NOMO-1 (cell line): ENCODE data around the gene CRMP1.

Experiments used
- DNase-seq, 2 experiments: peaks; one replicate each; lab custom pipeline; 2025; ENCODE audit not compliant: unreplicated experiment in 2 of 2; lab: John Stamatoyannopoulos, UW

The CRMP1 gene

DNA sequence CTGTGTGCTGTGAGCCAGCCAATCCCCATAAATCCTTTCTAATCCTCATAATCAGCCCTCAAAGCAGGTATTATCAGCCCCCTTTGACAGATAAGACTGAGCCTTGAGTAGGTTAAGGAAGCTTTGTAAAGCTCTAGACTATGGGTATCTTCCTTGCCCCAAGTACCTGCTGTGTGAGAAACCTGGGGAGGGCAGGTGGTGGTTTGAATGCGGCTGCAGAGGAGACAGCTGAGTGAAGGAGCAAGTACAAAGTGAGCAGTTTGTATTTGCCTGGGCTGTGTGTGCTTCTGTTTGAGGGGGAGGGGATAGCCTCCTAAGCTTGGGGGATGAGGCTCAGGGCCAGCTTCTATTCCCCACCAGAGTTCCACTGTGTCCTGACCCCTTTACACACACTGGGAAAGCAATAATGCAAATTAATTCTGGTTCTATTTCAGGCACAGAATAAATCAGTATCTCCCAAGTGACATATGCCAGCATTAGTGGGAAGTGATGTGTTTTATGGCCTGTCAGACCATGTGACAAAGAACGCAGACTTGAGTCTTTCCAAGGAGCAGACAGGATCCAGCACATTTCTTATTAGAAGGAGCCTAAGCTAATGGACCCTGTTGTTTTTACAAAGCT is 118.4 kb downstream of the CRMP1 start:
- no peak for DNase-seq

DNA sequence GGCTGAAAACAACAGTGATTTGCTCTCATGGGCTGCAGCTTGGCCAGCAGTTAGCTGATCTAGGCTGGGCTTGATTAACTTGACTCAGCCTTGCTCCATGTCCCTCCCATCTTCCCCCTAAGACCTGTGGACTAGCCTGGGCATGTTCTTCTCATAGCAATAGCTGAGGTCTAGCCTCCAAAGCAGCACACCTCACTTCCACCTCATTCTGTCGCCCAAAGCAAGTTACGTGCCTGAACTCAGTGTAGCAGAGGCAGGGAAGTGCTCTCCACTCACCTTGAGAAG is 119.7 kb downstream of the CRMP1 start:
- DNase-seq = no peak

DNA sequence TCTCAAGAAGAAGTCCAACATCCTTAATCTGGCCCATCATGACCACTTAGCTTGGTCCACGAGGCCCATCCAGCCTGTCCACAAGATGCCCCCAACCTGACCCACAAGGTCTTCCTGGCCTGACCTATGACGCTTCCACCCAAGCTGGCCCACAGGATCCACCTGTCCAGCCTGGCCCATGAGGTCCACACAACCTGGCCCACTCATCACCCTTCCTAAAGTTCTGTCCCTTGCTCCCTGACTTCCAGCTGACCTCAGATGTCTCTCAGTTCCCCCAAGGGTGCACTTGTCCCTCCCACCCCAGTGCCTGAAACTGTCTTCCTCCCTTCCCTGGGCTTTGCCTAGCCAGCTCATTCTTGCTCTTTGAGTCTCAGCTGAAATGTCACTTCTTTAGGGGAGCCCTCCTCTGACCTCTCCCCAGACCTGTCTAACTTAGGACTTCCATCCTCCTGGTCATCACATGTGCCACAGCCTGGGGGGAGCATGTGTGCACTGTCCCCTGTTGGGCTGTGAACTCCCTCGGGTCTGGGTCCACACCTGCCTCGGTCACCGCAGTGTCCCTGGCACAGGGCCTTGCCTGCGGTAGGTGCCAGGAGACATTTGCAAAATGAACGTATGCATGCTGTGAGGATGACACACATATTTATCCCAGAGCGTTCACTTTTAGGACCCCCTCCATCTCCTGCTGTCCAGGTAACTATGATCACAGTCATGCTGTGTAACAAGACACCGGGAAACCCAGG is 120.2 kb downstream of the CRMP1 start:
- no peak for DNase-seq
